HG03558 (cell line): Measurements from ENCODE around the gene BCAS1.

ENCODE experiments used
- ATAC-seq: cut with Tn5 transposase; IDR thresholded peaks from one replicate; pipeline ENCODE4 v1.9.1; 2021; ENCODE audit warnings: moderate number of reproducible peaks; ENCODE audit not compliant: unreplicated experiment; ENCODE audit errors: extremely low read depth

Gene BCAS1

DNA sequence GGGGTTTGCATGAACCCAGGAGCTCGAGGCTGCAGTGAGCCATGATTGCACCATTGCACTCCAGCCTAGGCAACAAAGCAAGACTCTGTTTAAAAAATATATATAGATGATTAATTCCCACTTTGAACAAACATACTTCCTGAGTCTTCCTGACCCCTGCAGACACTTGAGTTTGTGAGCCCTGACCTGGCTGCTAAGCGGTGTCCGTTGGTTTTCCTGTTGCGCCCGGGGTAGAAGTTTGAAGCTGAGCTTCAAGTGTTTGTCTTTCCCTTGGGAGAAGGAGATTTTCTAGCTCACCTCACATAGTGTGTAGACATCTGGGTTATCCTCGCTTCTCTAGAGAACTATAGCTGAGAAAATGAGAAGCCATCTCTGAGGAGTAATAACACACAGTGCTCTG, 11.7 kb upstream of the BCAS1 start:
- no peak for ATAC-seq

DNA sequence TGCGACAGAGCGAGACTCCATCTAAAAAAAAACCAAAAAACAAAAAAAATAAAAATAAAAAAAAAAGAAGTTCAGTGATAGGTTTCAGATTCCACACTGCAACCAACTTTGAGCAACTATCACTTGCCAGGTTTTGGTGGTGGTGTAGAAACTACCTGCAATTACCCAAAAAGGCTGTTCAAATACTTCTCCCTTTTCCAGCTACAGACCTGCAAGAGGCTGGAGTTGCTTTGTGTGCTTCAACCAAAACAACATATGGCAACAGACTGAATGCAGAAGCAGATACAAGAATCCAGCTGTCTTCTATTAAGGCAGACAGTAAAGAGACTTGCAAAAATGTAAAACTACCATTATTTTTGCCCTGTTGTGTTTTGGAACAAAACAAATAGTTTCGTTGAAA, 9.3 kb upstream of the BCAS1 start:
- ATAC-seq = no peak

DNA sequence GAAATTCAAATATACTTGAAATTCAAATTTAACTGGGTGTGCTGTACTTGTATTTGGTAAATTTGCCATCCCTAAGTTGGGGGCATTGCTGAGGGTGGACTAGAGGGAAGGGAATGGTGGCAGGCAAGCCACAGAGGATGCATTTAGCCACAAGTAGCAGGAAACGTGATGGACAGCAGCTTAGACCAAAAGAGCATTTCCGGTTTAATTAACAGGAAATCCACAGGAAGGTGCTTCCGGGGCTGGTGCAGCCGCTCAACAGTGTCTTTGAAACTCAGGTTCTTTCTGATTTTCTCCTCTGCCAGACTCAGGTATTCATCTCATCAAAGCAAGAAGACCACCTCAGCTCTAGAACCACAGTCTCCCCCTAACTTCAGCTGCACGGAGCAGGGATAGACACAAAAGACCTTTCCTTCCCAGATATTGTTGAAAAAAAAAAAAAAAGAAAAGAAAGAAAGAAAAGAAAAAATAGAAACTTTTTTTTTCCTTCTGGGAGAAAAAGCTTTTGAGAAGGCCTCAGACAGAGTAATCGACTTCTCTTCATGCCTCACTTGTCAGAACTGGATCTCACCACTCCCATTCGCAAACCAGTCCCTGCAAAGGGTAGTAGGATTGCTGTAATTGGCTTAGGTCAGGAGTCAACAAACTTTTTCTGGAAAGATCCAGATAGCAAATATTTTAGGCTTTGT, 8.0 kb upstream of the BCAS1 start:
- ATAC-seq = no peak

DNA sequence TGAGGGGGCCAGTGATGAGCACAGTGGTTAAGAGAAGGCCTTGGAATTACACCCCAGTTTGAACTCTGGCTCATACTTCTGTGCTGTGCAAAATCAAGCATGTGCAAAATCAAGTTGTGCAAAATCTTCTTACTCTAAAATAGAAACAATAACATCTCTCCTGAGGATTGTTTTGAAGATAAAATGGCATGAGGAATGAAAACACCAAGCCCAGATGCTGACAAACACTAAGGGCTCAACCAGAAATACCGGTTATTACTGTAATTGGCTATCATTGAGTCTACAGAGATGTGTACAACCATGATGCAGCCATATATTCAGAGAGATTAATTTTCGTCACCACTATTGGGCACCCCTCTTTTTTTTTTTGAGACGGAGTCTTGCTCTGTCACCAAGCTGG, 5.9 kb upstream of the BCAS1 start:
- ATAC-seq = no peak

DNA sequence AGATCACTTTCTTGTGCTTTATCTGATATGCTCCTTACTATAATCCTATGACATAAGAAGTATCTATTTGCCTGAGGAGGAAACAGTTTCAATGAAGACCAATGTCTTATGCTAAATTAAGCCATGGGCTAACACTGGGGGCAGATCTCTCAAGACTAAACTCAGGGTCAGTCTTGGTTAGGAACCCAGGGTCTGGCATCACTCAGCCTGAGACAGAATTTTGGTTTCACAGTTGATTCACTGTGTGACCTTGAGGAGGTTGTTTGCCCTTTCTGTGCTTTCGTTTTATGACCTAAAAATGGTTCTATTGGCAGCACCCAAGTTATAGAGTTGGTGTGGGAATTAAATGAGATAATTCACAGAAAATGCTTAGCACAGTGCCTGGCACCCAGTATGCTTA, 4.9 kb upstream of the BCAS1 start:
- ATAC-seq = no peak

DNA sequence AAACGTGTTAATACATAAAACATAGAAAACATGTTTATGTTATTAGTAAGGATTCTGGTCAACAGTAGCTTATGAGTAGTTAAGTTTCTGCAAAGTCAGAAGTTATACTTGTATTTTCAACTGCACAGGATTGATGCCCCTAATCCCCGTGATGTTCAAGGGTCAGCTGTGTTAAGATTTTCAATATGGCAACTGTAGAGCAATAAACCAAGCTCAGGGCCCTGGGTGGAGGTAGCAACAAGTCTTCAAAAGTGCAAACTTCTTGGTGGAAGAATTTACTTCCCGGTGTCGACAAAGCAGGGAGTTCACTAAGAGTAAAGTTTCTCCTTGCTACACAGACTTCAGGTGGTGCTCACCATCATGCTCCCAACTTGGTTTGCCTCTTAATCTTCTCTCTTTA, 4.1 kb upstream of the BCAS1 start:
- no peak for ATAC-seq

DNA sequence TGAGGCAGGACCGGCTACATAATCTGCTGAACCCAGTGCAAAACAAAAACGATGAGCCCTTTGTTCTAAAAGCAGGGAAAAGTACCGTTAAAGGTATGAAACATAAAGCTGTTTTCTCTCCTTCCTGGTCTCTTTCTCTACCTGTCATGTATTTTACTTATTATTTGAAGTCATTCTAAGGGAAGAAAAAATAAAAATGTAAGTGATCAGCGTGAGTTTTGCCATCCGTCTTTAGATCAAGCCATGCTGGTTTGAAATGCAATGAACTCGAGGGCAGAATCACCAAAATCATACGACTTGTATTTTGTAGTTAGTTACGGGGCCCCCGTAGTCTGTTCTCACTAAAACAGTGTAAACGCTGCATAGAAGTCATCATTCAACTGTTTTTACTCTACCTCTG, 2.9 kb upstream of the BCAS1 start:
- no peak for ATAC-seq

DNA sequence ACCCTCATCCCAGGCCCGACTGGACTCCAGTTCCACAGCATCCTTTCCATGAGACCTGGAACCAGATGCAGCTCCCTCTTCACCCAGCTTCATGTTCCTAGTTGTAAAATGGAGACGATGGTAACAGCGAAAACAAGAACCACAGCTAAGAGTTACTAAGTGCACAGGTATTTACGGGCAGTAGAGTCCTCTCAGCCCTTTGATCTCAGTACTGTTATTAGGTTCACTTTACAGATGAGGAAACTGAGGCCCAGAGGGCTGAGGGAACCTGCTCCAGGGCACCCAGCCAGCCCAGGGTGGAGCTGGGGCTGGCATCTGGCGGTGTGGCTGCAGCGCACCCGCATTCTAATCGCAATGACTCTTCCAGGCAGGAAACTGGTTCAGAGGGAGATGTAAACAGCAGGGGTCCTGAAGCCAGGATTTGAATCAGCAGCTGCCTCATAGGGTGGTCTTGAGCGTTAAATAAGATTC, 858 bp downstream of the BCAS1 start:
- ATAC-seq = no peak

DNA sequence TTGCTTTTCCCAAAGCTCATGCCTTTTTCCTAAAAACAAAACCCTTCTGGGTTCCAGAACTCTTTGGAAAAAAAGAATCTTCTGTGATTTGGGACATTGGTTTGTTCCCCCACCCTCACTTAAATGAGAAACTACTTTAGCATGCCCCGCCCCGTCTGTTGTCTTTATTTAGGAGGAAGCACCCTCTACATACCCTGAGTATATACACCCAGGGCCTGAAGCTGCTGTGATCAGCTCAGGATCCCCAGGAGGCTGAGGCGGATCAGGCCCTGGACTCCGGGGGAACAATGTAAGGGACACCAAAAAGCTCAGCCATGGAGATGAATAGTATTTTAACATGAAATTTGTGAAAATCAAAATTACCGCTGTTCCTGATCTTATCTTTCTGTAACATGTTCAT, 1.4 kb downstream of the BCAS1 start:
- ATAC-seq = no peak

DNA sequence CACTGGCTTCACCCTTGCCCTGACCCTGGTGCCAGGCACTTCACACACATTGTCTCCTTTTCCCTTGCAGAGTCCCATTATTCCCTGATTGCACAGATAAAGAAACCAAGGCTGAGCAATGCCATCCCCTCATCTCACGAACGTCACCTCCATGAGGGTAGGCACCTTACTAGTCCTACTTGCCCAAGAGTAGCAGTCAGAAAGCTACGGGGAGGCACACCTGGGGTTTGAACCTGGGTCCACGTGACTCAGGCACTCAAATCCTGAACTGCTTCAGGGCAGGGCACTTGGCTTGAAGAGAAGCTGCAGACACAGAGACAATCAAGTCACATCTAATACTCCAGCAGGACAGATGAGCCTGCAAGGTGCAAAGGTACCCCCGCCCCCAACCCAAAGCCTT, 1.9 kb downstream of the BCAS1 start:
- ATAC-seq = no peak

DNA sequence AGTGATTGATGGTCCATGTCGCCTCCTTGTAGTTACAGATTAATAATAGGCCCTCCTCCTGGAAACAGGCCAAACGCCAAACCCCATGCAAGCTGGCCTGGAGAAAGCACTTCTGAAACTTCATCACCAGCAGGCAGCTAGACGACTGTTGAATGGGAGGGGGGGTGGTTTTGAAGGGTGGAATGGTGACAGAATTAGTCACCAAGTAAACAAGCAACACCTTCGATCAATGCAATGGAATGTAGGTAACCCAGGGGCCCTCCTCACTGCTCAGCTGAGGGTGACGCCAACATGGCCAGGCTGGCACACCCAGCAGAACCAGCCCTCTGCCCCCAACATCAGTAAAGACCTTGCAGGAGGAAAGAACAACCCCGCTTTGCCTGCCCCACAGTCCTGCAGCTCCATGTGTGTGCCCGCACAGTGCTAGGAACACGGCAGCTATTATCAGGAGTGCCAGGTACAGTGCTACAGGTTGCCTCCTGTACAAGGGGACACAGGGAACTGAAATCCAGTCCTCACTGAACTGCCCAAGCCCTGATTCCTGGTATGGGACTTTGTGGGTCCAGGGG, 2.7 kb downstream of the BCAS1 start:
- ATAC-seq = peak; percentile 40

DNA sequence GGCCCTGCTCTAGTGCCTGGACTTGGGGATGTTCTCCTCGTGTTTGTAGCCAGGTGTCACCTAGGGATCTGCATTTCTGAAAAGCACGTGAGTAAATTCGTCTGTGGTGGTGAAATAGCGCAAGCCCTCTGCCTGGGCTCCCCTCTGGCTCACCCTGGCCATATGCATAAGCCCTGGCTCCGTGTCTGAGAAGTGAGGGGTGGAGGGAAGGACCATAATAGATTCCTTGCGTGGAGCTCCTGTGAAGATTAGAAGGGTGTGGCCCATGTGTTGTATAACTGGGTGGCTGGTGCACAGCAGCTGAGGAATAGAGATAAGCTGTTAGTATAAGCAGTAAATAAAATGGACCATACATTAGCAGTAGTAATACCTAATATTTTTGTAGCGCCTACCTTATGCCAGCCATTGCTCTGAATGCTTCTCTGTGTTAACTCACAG, 4.8 kb downstream of the BCAS1 start:
- ATAC-seq = no peak

DNA sequence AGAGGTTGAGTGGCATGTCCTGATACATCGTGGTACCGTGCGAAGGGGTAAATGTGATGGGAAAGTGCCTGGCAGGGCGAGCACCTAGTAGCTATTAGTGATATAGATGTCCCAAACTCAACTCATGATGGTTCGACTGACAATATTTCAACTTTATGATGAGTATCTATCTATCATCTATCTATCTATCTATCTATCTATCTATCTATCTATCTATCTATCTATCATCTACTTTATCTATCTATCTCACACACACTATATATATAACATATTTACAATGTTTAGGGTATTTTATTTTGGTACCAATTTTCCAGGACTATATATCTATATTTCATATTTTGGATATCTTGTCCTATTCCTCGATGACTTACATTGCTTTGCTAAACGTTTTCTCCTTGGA, 5.5 kb downstream of the BCAS1 start:
- no peak for ATAC-seq

DNA sequence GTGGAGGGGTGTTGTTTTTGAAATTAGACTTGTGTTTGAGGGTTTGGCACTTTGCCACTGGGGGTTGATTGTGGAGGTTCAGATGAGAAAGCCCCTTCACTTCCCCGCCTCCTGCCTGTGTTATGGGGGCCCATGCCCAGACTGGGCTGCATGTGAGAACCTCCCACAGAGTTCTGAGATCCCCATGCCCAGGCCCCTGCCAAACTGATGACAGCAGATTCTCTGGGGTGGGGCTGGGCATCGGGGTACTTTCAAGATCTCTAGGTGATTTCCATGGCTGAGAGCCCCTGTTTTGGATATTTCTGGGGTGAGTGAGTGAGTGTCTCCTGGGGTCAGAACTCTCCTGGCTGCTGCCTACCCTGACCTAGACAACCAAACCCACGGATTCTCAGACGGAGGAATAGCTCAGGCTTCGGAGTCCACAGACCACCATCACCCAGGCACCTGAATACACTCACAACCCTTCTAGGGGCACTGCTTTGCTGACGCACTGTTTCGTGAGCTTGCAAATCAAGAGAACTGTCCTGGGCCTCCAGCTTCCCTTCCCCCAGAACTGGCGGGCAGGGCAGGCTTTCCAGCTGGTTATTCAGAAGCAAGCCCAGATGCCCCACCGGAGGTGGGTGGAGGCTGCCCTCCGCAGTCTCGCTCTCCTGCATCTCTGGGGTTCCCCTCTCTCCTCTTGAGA, 6.3 kb downstream of the BCAS1 start:
- ATAC-seq = no peak

DNA sequence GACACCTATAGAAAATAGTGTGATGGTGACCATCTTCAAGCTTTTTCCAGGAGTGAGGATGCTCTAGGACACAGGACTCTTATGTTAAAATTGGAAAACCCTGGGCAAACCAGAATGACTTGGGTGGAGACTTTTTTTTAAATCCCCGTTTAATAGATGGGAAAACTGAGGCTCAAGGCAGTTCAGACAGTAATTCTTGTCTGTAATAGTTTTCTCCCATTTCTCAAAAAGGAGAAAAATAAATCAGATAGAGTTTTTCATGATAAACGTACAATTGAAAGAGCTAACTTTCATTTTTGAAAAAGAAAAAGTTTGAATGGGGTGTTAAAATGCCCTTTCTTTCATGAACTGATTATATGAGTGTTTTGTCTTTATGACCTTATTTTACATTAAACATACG, 6.8 kb downstream of the BCAS1 start:
- ATAC-seq = no peak

DNA sequence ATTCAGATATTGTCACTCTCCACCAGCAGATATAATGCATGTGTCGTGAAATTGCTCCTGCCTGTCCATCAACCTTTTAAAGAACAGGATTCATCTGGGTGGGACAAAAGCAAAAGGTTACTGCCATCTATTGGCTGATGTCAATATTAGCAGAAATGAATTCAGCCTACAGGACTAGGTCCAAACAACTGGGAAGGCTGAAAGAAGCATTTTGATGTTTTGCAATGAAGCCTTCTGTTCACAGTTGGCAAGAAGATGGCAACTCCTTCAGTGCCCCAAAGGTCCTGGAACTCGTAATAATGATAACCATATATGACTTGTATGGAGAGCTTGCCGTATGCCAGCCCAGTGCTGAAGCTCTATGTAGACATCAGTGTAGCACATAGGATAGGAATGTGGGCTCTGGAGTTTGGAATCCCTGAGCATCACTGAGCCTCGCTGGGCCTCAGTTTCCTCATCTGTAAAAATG, 7.5 kb downstream of the BCAS1 start:
- ATAC-seq = no peak

DNA sequence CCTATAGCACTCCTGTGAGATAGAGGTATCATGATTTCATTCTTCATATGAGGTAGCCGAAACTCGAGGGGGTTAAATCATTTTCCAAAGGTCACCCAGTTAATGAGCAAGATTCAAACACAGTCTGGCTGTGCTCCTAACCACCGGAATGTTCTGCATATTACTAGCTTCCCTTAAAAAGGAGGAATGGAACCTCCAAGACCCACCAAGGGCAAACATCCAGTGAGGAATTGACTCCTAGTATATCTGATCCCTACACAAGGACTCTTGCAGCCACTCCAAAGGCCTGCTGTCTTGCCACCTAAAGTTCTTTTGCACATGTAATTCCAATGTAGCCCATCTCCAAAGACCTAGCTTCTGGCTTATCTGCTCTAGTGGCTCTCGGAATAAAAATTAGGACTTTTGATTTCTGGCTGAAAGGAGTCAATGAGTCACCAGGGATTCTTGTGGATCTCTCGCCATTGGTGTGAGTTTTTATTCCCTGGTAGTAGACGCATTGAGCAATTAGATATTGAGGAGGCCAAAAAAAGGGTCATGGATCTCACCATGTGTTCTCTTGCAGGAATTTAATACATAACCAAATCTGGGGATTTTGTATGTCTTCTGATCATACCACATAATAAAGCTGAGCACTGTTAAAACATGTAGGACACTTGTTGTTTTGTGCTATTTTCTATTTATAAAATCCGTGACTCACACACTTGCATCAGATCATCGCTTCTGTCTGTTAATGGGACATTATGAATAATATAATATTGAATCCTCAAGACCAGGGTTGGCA, 9.1 kb downstream of the BCAS1 start:
- ATAC-seq = no peak

DNA sequence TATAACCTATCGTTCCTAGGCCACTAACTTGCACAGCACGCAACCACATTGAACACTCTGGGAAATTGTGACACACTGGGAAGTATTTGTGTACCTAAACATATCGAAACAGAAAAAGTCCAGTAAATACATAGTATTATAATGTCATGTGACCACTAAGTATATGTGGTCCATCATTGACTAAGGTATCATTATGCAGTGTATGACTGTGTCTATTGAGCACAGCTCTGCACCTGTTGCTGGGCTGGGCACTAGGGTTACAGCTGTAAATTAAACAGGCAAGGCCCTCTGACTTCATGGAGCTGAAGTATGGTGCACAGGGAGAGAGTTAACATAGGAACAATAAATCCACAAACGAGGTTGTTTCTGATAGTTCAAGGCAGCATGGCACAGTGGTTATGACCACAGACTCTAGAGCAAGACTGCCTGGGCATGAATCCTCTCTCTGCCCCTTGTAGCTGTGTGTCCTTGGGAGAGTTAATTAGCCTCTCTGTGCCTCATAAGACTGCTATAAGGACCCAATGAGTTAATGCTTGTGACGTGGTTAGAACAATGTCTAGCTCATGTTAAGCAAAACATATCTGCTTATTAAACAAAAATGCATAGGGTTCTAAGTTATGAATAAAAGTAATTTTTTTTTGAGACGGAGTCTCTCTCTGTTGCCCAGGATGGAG, 10.6 kb downstream of the BCAS1 start:
- no peak for ATAC-seq

DNA sequence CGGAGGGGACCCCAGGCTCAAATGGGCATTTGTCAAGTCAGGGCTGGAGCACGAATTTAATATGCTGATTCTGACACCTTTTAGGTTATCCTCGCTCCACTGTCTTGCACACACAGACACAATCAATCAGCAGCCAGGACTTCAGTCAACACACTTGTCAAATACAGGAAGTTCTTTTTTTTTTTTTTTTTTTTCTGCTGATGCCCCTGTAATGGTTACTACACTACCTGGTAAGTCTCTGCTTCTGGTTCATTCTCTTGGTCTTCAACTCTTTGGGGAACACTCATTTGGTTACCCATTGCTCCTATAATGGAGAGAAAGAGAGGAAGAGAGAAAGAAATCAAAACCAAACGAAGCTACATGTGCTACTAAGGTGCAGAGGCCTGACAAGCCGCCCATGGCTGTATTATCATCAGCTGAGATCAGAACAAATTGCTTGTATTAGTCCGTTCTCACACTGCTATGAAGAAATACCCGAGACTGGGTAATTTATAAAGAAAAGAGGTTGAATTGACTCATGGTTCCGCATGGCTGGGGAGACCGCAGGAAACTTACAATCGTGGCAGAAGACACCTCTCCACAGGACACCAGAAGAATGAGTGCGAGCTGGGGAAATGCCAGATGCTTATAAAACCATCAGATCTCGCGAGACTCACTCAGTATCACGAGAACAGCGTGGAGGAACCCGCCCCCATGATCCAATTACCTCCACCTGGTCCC, 11.8 kb downstream of the BCAS1 start:
- no peak for ATAC-seq
